GM18907 (cell line): ENCODE data around the gene ACADVL.
"Not testable (repeated sequence)": the region's sequence is repeated elsewhere in the genome, so short reads cannot be mapped to it uniquely, and the experiment has no call there.

Source experiments
- ATAC-seq: cut with Tn5 transposase; IDR thresholded peaks from one replicate; pipeline ENCODE4 v1.9.1; 2021; ENCODE audit warnings: mild to moderate bottlenecking, moderate library complexity; ENCODE audit not compliant: unreplicated experiment

Gene ACADVL

DNA sequence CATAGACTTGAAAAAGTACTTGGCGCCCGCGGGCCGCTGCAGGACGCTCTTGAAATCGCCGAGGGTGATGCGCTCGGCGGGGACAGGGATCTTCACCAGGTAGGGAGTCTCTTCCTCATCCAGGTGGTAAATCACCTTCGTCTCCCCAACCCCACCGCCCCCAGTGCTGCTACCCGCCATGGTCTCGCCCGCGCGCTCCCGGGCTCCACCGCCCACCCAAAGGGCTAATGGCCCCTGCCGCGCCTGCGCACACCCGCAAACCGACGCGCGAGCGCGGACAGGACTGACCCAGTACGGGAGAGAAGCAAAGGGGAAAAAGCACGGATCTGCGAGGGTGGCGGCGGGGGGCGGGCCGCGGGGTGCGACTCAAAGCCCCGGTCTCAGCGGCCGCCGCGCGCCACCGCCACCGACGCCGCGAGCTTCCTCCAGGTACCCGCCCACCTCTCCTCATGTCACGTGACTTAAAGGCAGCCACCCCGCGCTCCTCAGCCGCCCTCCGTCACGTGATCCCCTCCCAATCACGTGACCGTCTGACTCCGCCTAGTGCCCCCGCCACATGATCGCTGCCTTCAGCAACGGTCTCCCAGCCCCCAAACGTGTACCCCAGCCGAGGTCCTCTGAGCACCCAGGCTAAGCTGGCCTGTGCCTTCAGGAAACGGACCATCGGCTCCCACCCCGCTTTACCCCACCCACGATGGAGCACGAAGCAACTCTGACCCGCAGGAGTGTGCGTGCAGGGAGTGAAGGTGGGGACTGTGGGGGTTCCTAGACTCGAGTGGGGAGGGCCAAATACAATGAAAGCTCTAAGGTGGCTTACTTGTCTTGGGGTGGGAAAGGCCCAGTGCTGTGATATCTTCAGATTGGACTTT, 14.6 kb downstream of the ACADVL start, which contains the start of gene DVL2:
Gene DVL2, minus strand, starts transcription at position 435 of the 869 bp plus-strand sequence. Its CDS starts 255 bp downstream, at position 180.
- peak; percentile 50 for ATAC-seq

DNA sequence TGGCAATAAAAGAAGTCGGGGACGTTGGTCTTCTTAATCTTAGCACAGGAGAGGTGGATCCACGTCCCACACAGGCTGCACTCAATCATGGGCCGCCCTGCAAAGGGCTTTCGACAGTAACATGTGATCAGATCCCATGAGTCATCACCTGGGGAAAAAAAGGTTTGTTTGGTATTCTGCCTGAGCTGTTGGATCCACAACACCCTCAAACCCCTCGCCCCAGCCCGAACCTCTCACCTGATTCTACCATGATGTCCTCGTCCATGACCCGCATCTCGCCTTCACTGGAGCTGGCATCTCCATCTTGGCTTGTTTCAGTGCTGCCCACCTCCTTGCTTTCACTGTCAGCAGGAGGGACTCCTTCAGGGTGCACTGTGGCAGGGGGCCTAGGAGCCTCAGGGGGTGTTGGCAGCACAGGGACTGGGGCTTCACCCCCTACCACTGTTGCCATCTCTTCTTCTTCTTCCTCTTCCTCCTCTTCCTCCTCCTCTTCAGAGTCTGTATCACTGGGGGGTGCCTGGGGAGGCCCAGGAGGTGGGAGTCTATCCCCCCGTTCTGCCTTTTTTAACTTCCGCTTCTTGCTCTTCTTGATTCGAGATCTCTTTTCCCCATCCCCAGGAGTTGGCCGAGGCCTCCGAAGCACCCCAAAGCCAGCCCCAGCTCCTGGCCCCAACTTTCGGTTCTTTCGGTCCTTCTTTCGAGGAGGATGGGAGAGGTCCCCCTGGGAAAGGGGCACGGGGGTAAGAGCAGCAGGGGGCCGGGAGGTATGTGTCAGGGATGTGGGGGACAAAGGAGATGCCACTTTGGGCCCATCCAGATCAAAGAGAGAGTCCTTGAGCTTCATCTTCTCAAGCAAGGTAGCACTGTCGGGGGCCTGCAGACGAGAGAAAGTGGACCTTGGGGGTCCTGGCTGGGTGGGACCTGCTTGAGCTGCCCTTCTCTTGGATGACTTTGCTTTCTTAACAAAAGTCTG, 16.2 kb downstream of the ACADVL start:
- ATAC-seq = no peak

DNA sequence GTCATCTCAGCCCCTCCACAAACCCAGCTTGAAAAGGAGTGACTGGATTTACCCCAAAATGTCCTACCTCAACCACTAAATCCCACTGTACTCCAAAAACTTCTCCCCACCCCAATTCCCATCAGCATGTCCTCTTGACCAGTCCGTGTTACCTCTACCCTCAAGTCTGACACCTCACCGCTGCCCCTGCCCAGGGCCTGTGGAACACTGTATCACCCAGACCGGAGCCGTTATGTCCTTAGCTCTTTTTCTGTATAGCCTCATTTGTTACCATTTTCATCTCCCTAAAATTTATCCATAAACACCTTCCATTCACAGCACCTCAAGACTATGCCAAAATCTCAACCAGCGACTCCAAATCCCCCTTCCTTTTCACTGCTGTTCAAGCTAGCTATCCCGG, 17.1 kb downstream of the ACADVL start:
- no peak for ATAC-seq

GRCh38 chr17:7237266-7237760, 17.6 kb downstream of the ACADVL start:
- ATAC-seq = no peak

GRCh38 chr17:7237761-7238419, 18.2 kb downstream of the ACADVL start:
- ATAC-seq = peak; percentile 10

- no peak for ATAC-seq
Observed at GRCh38 chr17:7238420-7239090, 18.8 kb downstream of the ACADVL start.

GRCh38 chr17:7239091-7240027, 19.6 kb downstream of the ACADVL start, which contains the start of gene PHF23:
TSS of gene PHF23 (minus strand) at chr17:7239457. CDS start at chr17:7239279, 178 bp downstream.
- ATAC-seq = peak; percentile 54

GRCh38 chr17:7240375-7240774, 20.6 kb downstream of the ACADVL start:
- ATAC-seq = no peak

DNA sequence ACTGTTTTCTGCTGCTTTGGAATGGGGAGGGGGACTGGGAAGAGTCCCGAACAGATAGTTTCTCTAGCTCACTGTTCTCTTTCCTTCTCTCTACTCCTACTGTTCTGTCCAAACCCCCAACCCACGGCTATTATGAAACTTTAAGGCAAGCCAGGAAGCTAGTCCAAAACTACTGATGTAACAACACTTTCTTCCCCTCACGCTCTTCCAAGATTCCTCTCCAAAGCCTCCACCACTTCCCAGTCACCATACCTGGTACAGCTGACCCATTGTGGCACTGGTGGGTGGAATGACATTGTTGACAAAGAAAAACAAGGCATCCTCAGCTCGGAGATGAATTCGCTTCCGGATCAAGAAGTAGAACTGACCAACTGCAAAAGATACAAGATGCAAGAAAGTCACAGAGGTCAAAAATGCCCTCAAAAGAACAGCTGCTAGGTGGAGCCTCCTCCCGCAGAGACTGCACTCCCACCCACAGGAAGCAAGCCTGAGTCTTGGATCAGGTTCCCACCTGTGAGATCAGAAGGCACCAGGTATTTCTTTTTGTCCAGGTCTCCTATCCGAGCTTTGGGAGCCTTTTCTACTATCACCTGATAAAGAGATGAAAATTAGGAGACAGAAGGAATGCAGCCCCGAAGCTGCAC, 21.5 kb downstream of the ACADVL start:
- ATAC-seq = no peak

GRCh38 chr17:7241783-7242716, 22.3 kb downstream of the ACADVL start, which contains the start of gene GABARAP:
TSS of gene GABARAP (minus strand) at chr17:7242449. CDS start at chr17:7242330, 119 bp downstream.
- peak; percentile 29 for ATAC-seq

GRCh38 chr17:7242717-7243452, 23.1 kb downstream of the ACADVL start:
- ATAC-seq = peak; percentile 48

DNA sequence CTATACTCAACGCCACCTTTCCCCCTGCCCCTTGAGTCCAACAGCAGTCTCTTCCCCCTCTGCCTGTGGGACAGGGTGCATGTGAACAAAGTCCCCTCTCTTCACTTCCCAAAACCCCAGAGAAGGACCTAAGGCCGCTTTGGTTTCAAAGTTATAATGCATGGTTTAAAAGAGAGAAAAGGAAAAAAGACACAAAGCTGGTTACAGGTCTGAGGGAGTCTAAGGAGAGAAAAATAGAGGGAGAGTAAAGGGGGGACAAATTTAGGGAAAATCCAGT, 23.7 kb downstream of the ACADVL start:
- no peak for ATAC-seq

- ATAC-seq = not testable (repeated sequence)
Observed at GRCh38 chr17:7243838-7244237, 24.1 kb downstream of the ACADVL start.

- ATAC-seq = no peak
Observed at GRCh38 chr17:7246779-7247178, 27.0 kb downstream of the ACADVL start.

DNA sequence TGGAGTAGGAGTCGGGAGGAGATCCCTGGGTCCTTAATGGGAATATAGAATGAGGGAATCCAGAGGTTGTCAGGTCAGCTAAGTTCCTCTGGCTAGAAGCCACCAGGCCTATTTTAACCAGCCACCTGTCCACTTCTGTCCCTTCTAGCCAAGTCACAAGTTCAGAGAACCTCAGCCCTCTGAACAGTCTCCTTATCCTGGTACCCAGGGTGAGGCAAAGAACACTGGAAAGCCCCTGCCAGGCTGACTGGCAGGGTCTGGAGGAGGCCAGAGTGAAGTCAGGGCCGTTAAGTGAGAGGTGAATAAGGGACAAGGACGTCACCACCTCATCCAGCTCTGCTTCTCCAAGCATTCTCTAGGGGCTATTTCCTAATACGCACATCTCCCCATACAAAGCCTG, 29.1 kb downstream of the ACADVL start:
- no peak for ATAC-seq

- ATAC-seq = no peak
Observed at GRCh38 chr17:7249214-7249613, 29.5 kb downstream of the ACADVL start.

DNA sequence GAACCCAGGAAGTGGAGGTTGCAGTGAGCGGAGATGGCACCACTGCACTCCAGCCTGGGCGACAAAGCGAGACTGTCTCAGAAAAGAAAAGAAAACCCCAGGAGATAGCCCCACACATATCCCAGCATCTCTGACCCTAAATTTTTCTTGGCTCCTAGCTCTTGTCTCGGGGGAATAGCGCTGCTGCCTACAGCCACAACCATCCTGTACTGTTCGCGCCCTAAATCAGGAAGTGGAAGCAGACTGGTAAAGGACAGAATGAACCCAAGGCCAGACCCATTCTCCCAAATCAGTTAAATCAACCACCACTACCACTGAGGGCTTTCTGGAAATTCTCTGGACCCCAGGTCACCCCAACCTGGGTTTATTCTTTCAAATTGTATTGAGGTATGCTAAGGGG, 30.1 kb downstream of the ACADVL start:
- ATAC-seq = no peak
